Psoas muscle (tissue), 8 donors: ENCODE measurements around the gene ADAMTS6. TPM values are rescaled to one million over a fixed set of nuclear protein-coding genes. Genes with fewer than 3 reads are reported as not detected.

Experiments used
- ATAC-seq, 4 donors: fragments of 200-7000 bp; cut with Tn5 transposase; one replicate each; pipeline ENCODE4 v1.9.1; 2020; ENCODE audit warnings: moderate library complexity in 3 of 4, mild to moderate bottlenecking in 2 of 4
- DNase-seq, 2 donors: peaks; one replicate each; pipeline ENCODE4 v3.0.0-alpha.2; 2020
- H3K27ac ChIP-seq: fragments of 200-600 bp; one replicate; pipeline ENCODE4 v1.8.0; 2022
- H3K27me3 ChIP-seq, 3 donors: fragments of 200-600 bp in 1 of 3; one replicate each; pipeline versions ENCODE4 v1.6.1 to v1.8.0; 2013 to 2022; ENCODE audit warnings: low read length in 2 of 3, mild to moderate bottlenecking in 2 of 3, moderate library complexity in 1 of 3; ENCODE audit not compliant: insufficient read depth in 3 of 3
- H3K36me3 ChIP-seq, 2 donors: fragments of 200-600 bp in 1 of 2; one replicate each; pipeline versions ENCODE4 v1.6.1 to v1.8.0; 2013 to 2022; ENCODE audit warnings: low read depth in 1 of 2, mild to moderate bottlenecking in 1 of 2, moderate library complexity in 1 of 2; ENCODE audit not compliant: insufficient read depth in 1 of 2
- H3K4me1 ChIP-seq: fragments of 200-600 bp; one replicate; pipeline ENCODE4 v1.8.0; 2022
- H3K4me3 ChIP-seq: fragments of 200-600 bp; one replicate; pipeline ENCODE4 v1.8.0; 2022; ENCODE audit warnings: mild to moderate bottlenecking
- H3K9me3 ChIP-seq: fragments of 200-600 bp; one replicate; pipeline ENCODE4 v1.8.0; 2022
- CTCF ChIP-seq: fragments of 200-600 bp; IDR thresholded peaks from one replicate; pipeline ENCODE4 v1.8.0; 2022; ENCODE audit warnings: antibody characterized with exemption
- WGBS, 3 donors: extraction: QIAGEN DNeasy Blood & Tissue Kit; methylation state at CpG; one replicate each; pipeline versions ENCODE4 v1.1.6 to v1.1.7; 2013; 5-methylcytosine and 5-hydroxymethylcytosine counted together
- intact Hi-C, 2 donors: fragments of 100-400 bp; cut with DNase I; formaldehyde crosslinking; loops; one replicate each; pipeline versions ENCODE4 v1.11.0 to v1.14.2; 2022
- polyA plus RNA-seq, 3 donors: library from polyadenylated mRNA; stranded (reverse); fragments of 200-250 nt; gene quantifications; one replicate each; pipeline ENCODE4 v1.2.3, GENCODE V29; 2013
- total RNA-seq, 4 donors: library from RNA; stranded (reverse); fragmentation: NEBNext Ultra II Directional in 2 of 4; extraction: Animal tissue kit (Norgen Biotek cat#: 25700) in 2 of 4; gene quantifications; one replicate each; pipeline versions ENCODE4 v1.2.1 to v1.2.4, GENCODE V29; 2021 to 2023
- donor health status: healthy with polysubstance abuse.
- donor health status: DM: no; HTN: no; CAD: no; lungs with moderate emphysema.
- donor health status: Bipolar disorder and iron deficiency.
- donor health status: healthy.
- donor health status: DM: yes; HTN: yes; CAD: no.
- donor health status: DM: no; HTN: no; CAD: no.
- donor health status: DM: no; HTN: no; CAD: no.
- donor health status: DM: yes; HTN: yes; CAD: no.

Gene ADAMTS6
- total and polyA plus RNA-seq, 7 donors: 0.06 to 0.59 (median 0.24) TPM

- intact Hi-C loops: no loop called here
- Histone ChIP-seq H3K27ac (no peak overlapping the region), H3K36me3 (no peaks in the 10 kb centered on the region), H3K4me3 (no peak overlapping the region), H3K4me1 (no peaks in the 10 kb centered on the region), H3K27me3 (no peaks in the 10 kb centered on the region), H3K9me3 (no peaks in the 10 kb centered on the region)
- TF ChIP-seq CTCF: no peak
- ATAC-seq: no peak
- no peak for DNase-seq
- 78 to 83% (median 80%) methylated on average over 4 of the region's 4 CpGs for WGBS, 3 donors
These were observed 232.8 kb downstream of the ADAMTS6 start for GRCh38 chr5:65248896-65249295.

- DNase-seq (no peak), ATAC-seq (no peak)
- H3K27me3 ChIP-seq: no peaks in the 10 kb centered on the region
- TF ChIP-seq CTCF: no peak
- H3K4me3 ChIP-seq: no peak overlapping the region
- intact Hi-C loops: no loop called here
- H3K4me1 ChIP-seq: no peaks in the 10 kb centered on the region
- WGBS, 3 donors: 85 to 92% (median 89%) methylated on average over 2 of the region's 2 CpGs
- H3K9me3 ChIP-seq: no peaks in the 10 kb centered on the region
- H3K36me3 ChIP-seq: no peaks in the 10 kb centered on the region
- H3K27ac ChIP-seq: no peak overlapping the region
These were observed 234.1 kb downstream of the ADAMTS6 start for GRCh38 chr5:65247594-65247993.

- WGBS, 3 donors: 74 to 91% (median 86%) methylated on average over 4 of the region's 4 CpGs
- Histone ChIP-seq H3K27ac (no peak overlapping the region), H3K36me3 (no peaks in the 10 kb centered on the region), H3K4me1 (no peaks in the 10 kb centered on the region), H3K27me3 (no peaks in the 10 kb centered on the region), H3K9me3 (no peaks in the 10 kb centered on the region), H3K4me3 (no peak overlapping the region)
- ATAC-seq (no peak), DNase-seq (no peak)
- intact Hi-C loops: no loop called here
- no peak for TF ChIP-seq CTCF
These were observed 235.0 kb downstream of the ADAMTS6 start for GRCh38 chr5:65246741-65247140.

- ATAC-seq (no peak), DNase-seq (no peak)
- WGBS, 3 donors: 79 to 86% (median 82%) methylated on average over 4 of the region's 4 CpGs
- Histone ChIP-seq H3K27me3 (no peaks in the 10 kb centered on the region), H3K36me3 (no peaks in the 10 kb centered on the region), H3K4me1 (no peaks in the 10 kb centered on the region), H3K4me3 (no peak overlapping the region), H3K27ac (no peak overlapping the region), H3K9me3 (no peaks in the 10 kb centered on the region)
- TF ChIP-seq CTCF: no peak
- intact Hi-C loops: no loop called here
These were observed 237.7 kb downstream of the ADAMTS6 start for GRCh38 chr5:65244031-65244430.

GRCh38 chr5:65243161-65243560 is 238.6 kb downstream of the ADAMTS6 start:
- WGBS, 3 donors: 41 to 65% (median 46%) methylated on average over 2 of the region's 2 CpGs
- no peak for ATAC-seq
- H3K36me3 ChIP-seq: no peaks in the 10 kb centered on the region

More at GRCh38 chr5:65243161-65243560, 238.6 kb downstream of the ADAMTS6 start:
- intact Hi-C loops: no loop called here
- Histone ChIP-seq H3K4me1 (no peaks in the 10 kb centered on the region), H3K27me3 (no peaks in the 10 kb centered on the region), H3K27ac (no peak overlapping the region), H3K9me3 (no peaks in the 10 kb centered on the region), H3K4me3 (no peak overlapping the region)
- no peak for DNase-seq
- no peak for TF ChIP-seq CTCF
